ENCODE data around the gene NCAM1.

GRCh38 chr11:113304916-113305315 lies 343.7 kb downstream of the NCAM1 start:
- TF ChIP-seq, protein P1, sequence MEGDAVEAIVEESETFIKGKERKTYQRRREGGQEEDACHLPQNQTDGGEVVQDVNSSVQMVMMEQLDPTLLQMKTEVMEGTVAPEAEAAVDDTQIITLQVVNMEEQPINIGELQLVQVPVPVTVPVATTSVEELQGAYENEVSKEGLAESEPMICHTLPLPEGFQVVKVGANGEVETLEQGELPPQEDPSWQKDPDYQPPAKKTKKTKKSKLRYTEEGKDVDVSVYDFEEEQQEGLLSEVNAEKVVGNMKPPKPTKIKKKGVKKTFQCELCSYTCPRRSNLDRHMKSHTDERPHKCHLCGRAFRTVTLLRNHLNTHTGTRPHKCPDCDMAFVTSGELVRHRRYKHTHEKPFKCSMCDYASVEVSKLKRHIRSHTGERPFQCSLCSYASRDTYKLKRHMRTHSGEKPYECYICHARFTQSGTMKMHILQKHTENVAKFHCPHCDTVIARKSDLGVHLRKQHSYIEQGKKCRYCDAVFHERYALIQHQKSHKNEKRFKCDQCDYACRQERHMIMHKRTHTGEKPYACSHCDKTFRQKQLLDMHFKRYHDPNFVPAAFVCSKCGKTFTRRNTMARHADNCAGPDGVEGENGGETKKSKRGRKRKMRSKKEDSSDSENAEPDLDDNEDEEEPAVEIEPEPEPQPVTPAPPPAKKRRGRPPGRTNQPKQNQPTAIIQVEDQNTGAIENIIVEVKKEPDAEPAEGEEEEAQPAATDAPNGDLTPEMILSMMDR (conservative IDR thresholded peaks at IDR 0.05) = no peak
- no peak for TF ChIP-seq EZH2 (IDR thresholded peaks at IDR 0.05; ENCODE audit: low read depth)
